Astrocyte of the spinal cord (primary cell): ENCODE results near the gene AMPD1.

ENCODE experiments used
- DNase-seq: peaks from one replicate; pipeline ENCODE4 v3.0.0; 2011; ENCODE audit warnings: low read depth, low spot score
- H3K4me3 ChIP-seq: 2 replicates; pipeline ENCODE4 v1.5.1; 2011; ENCODE audit warnings: low read depth, mild to moderate bottlenecking, low read length, moderate library complexity
- in situ Hi-C: cut with HindIII; loops from 2 replicates; pipeline ENCODE4 v1.10.0; 2017; ENCODE audit warnings: low sequenced_read_pairs
- TF ChIP-seq, protein P1 (sequence below): IDR thresholded peaks from 2 replicates; pipeline ENCODE4 v1.5.1; 2012; ENCODE audit warnings: low read depth, mild to moderate bottlenecking, low read length, inconsistent platforms

The AMPD1 gene

DNA sequence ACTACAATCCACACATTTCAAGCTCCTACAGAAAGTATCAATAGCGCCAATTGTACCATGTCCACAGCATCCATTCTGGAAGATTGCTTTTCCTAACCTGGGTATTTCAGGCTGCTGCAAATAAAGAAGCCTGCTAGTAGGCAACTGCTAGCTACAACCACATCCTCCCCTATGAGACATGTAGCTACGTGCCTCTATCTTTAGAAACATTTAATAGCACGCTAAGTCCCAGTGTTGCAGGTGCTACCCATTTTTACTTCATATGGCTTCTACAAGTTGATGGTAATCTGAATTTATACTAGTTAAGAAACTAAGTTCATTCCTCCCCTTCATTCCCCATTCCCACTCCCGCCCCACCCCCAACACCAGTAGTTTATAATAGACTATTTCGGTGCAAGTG is 7.4 kb upstream of the AMPD1 start:
- no peak for DNase-seq
- TF ChIP-seq, protein P1, sequence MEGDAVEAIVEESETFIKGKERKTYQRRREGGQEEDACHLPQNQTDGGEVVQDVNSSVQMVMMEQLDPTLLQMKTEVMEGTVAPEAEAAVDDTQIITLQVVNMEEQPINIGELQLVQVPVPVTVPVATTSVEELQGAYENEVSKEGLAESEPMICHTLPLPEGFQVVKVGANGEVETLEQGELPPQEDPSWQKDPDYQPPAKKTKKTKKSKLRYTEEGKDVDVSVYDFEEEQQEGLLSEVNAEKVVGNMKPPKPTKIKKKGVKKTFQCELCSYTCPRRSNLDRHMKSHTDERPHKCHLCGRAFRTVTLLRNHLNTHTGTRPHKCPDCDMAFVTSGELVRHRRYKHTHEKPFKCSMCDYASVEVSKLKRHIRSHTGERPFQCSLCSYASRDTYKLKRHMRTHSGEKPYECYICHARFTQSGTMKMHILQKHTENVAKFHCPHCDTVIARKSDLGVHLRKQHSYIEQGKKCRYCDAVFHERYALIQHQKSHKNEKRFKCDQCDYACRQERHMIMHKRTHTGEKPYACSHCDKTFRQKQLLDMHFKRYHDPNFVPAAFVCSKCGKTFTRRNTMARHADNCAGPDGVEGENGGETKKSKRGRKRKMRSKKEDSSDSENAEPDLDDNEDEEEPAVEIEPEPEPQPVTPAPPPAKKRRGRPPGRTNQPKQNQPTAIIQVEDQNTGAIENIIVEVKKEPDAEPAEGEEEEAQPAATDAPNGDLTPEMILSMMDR: no peak
- in situ Hi-C loops: no loop called here
- H3K4me3 ChIP-seq: no peak overlapping the region

DNA sequence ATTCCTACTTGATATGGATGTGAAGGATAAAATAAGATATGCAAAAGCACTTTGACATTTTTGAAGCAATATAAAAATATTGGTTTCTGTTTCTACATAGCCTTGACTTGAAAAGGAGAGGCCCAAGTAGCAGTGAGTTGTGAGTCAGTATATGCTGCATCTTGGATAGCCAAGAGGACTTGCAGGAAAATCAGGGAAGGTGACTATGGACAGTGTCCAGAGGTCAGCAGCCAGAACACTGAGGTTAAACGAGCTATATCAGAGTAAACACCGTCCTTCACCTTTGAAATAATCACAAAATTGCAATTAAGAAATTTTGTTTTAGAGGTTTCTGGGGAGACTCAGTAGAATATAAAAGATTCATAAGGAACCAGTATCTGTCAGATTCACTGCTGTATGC is 6.6 kb upstream of the AMPD1 start:
- in situ Hi-C loops: no loop called here
- DNase-seq: no peak
- TF ChIP-seq, protein P1: no peak
- H3K4me3 ChIP-seq: no peak overlapping the region

DNA sequence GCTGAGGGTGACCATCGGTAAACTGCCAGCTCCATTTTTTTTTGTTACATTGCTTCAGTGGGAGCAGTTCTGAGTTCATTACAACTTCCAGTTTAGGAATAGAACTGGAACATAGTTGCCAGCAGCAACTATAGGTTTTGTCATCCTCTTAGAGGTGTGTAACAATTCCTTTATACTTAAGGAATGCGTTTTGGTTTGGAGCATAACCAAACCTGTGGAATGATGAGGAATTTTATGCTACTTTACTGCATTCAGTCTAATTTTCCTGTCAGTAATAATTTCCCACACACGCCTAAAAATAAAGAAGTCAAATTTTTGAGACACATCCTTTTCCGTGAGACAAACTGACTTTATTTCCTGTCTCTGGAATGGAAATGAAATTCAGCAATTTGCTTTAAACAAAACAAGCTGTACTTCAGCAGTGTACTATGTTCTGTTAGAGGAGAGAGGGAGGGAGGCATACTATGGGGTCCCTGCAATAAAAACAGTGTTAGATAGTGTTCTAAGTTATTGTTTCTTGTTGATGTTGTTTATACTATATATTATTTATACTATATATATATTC is 4.8 kb upstream of the AMPD1 start:
- in situ Hi-C loops: no loop called here
- DNase-seq: no peak

DNA sequence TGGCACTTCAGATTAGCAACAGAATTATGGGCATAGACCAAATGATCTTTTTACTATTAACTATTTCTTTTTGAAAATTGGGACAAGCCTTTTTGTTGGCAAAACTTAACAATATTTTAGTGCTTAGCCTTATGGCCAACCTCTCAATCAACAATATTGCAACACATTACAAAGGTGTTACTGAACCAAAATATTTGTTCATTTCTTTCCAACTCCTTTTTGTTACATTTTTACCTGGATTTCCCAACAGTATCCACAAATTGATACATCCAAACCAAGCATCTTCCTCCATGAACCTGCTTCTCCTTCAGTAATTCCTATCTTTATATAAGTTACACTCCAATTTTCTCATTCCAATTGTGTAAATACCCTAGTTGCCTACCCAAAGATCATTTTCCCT is 1.5 kb upstream of the AMPD1 start:
- no peak for DNase-seq
- TF ChIP-seq, protein P1: no peak
- in situ Hi-C loops: no loop called here

More for the DNA sequence above, 4.8 kb upstream of the AMPD1 start:
- H3K4me3 ChIP-seq: no peak overlapping the region
- TF ChIP-seq, protein P1: no peak

DNA sequence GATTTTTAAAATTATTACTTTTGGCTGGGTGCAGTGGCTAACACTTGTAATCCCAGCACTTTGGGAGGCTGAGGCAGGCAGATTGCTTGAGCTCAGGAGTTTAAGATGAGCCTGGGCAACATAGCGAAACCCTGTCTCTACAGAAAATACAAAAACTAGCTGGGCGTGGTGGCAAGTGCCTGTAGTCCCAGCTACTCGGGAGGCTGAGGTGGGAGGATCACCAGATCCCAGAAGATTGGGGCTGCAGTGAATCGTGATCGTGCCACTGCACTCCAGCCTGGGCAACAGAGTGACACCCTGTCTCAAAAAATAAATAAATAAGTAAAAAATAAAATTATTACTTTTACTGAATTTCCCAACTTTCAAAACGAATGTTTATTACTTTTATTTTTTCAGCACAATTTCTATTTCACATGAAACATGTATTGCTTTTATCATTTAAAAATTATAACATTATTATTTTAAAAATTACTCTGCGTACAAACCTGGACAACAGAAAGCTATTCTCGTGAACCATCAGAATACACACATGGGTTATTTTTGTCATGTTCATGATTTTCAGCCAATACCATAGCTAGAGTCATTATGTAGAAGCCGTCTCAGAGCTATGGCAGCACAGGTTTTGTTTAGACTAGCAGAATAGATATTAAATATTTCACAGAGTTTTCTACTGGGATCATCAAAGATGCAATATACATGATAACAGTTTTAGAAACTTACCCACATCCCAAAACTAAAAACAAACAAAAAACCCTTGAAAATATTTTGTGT is 621 bp downstream of the AMPD1 start:
- H3K4me3 ChIP-seq: no peak overlapping the region
- TF ChIP-seq, protein P1: no peak
- in situ Hi-C loops: no loop called here
- no peak for DNase-seq

More for the DNA sequence above, 1.5 kb upstream of the AMPD1 start:
- no peak overlapping the region for H3K4me3 ChIP-seq

DNA sequence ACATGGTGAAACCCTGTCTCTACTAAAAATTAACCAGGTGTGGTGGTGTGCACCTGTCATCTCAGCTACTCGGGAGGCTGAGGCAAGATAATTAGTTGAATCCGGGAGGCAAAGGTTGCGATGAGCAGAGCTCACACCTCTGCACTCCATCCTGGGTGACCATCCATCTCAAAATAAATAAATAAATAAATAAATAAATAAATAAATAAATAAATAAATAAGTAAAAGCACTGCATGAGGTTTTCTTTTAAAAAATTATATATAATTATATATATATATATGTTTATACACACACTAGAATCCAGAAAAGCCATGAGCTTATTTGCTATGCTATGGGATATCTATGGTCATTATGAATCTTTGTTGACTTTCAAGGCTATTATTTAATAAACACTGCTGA is 2.4 kb downstream of the AMPD1 start:
- TF ChIP-seq, protein P1: no peak
- in situ Hi-C loops: no loop called here
- no peak for DNase-seq
- H3K4me3 ChIP-seq: no peak overlapping the region
